ENCODE measurements around the gene AMFR. TPM values are rescaled to one million over a fixed set of nuclear protein-coding genes. Genes with fewer than 3 reads are reported as not detected.

Gene AMFR
- total and polyA plus RNA-seq, 2 of the 13 experiments (the other 11 are each of a cell fraction or from before 2014, with no cell fraction given): 52.9 to 108 TPM

GRCh38 chr16:56401482-56401881 is 23.9 kb downstream of the AMFR start (continued):
- TF ChIP-seq CTCF (CRISPR knock-in tag; IDR thresholded peaks at IDR 0.05) (peak; percentile 48), ZNF788 (CRISPR knock-in tag; IDR thresholded peaks at IDR 0.05; ENCODE audit: borderline replicate concordance) (no peak), ESRRA (CRISPR knock-in tag; IDR thresholded peaks at IDR 0.05; ENCODE audit: low read depth) (no peak), ZXDC (CRISPR knock-in tag; IDR thresholded peaks at IDR 0.05) (no peak), LCORL (IDR thresholded peaks at IDR 0.05) (no peak), LCORL (CRISPR knock-in tag; IDR thresholded peaks at IDR 0.05) (no peak), POGK (CRISPR knock-in tag; conservative IDR thresholded peaks at IDR 0.05) (no peak), RBM39 (IDR thresholded peaks at IDR 0.05; ENCODE audit: low read depth, low read length, poor library complexity, severe bottlenecking) (no peak), GLI4 (CRISPR knock-in tag; IDR thresholded peaks at IDR 0.05; ENCODE audit: borderline replicate concordance) (no peak), KDM2A (CRISPR knock-in tag; IDR thresholded peaks at IDR 0.05; ENCODE audit: borderline replicate concordance, low read depth) (no peak), CBFB (CRISPR knock-in tag; IDR thresholded peaks at IDR 0.05) (no peak), KAT7 (CRISPR knock-in tag; IDR thresholded peaks at IDR 0.05; ENCODE audit: borderline replicate concordance) (no peak), ZNF7 (CRISPR knock-in tag; IDR thresholded peaks at IDR 0.05) (no peak), RAD21 (CRISPR knock-in tag; IDR thresholded peaks at IDR 0.05) (peak; percentile 25; the same call in 1 of the 2 replicates)
